GM19023 (cell line): ENCODE data around the gene TRIM33.

Source experiments
- ATAC-seq: cut with Tn5 transposase; IDR thresholded peaks from one replicate; pipeline ENCODE4 v1.9.1; 2021; ENCODE audit warnings: mild to moderate bottlenecking, moderate library complexity; ENCODE audit not compliant: unreplicated experiment

The TRIM33 gene

GRCh38 chr1:114511032-114511785 is at the start of gene TRIM33:
Gene TRIM33, minus strand, starts transcription at chr1:114511203. Its CDS starts 127 bp downstream, at chr1:114511076.
- ATAC-seq = peak; percentile 80

- ATAC-seq = peak; percentile 54
Measured at GRCh38 chr1:114559356-114559755, 48.4 kb upstream of the TRIM33 start.

DNA sequence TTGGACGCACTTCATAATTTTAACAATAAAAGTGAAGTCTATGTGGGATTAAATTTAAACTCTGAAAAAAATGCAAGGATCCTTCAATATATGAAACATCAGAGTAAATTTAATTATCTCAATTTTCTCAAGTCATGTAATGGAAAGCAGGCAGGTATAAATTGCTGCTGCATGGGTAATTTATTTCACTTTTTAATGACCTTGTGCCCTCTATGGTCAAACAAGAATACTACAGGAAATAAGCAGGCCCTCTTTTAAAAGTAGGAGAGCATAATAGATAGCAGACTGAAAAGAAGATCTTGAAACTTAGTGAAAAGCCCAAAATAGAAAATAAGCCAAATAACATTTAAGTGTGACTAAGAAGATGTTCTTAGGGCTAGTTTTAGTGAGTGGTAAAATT is 47.5 kb upstream of the TRIM33 start:
- ATAC-seq = no peak

- ATAC-seq = no peak
Measured at GRCh38 chr1:114554577-114554976, 43.6 kb upstream of the TRIM33 start.

GRCh38 chr1:114552106-114552639 is 41.2 kb upstream of the TRIM33 start:
- no peak for ATAC-seq

GRCh38 chr1:114551400-114551799 is 40.4 kb upstream of the TRIM33 start:
- no peak for ATAC-seq

DNA sequence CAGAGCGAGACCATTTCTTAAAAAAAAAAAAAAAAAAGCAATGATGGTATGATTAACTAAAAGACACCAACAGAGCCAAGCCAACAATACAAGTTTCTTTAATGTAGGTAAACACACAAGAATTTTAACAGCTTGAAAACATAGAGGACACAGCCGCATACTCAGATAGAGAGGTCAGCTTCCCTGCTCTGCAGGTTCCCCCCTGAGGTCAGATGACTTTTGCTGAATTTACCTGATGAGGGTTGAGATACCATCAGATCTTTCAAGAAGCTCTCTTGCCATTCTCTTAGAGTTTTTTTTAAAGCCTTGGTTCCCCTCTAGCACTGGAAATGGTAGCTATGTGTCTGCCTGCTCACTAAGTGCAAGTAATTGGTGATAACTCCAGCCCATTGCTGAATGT is 39.3 kb upstream of the TRIM33 start:
- no peak for ATAC-seq

DNA sequence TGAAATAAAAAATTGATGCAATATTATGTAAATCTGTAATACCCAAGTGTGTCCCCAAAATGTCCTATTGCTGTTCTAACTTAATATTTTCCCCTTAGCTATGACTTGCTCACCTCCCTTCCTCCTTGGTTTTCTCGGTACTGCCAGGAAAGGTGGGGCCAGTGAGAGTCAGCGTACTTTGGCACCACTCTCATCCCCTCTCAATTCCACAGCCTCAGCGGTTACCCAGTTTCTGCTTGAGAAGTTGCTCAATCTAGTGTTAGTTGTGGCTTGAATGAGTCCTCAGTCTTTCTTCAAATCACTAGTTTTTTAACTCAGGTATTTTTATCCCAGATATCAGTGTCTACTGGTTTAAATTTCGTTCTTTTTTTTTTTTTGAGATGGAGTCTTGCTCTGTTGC is 38.1 kb upstream of the TRIM33 start:
- no peak for ATAC-seq

GRCh38 chr1:114547076-114547475 is 36.1 kb upstream of the TRIM33 start:
- ATAC-seq = no peak

GRCh38 chr1:114545796-114546195 is 34.8 kb upstream of the TRIM33 start:
- ATAC-seq = no peak

- ATAC-seq = no peak
Measured at GRCh38 chr1:114545315-114545714, 34.3 kb upstream of the TRIM33 start.

DNA sequence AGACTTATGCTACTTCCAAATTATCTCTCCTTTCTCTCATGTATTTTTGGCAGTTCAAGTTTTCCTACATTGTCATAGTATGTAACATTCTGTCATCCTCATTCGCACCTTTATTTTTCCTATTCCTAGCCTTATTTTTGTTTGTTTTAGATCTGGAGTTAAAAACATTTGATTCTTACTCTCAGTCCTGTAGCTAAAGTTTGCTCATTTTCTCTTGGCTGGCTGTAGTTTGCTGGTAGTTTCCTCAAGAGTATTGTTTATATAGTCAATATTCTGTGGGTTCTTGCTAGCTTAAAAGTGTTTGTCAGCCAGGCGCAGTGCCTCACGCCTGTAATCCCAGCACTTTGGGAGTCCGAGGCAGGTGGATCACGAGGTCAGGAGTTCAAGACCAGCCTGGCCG is 29.8 kb upstream of the TRIM33 start:
- ATAC-seq = no peak

GRCh38 chr1:114540272-114540671 is 29.3 kb upstream of the TRIM33 start:
- ATAC-seq = no peak

GRCh38 chr1:114536043-114536442 is 25.0 kb upstream of the TRIM33 start:
- no peak for ATAC-seq

GRCh38 chr1:114535401-114535800 is 24.4 kb upstream of the TRIM33 start:
- no peak for ATAC-seq

DNA sequence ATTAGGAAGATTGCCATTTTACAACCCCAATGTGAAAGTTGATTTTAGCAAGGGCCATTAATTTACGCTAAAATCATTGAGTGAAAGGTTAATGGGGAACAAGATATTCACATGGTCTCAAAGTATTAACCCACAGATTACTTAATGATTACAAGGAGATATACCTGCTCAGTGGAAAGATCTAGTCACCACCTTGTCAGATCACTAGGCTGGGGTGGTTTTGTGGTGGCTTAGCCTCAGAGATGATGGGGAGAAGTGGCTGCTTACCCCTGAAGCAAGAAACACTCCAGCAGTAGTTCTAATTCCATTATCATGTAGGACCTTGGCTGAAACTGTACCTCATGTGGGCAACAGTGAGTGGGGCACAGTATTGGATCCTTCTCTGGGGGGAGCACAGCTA is 20.1 kb upstream of the TRIM33 start:
- no peak for ATAC-seq

DNA sequence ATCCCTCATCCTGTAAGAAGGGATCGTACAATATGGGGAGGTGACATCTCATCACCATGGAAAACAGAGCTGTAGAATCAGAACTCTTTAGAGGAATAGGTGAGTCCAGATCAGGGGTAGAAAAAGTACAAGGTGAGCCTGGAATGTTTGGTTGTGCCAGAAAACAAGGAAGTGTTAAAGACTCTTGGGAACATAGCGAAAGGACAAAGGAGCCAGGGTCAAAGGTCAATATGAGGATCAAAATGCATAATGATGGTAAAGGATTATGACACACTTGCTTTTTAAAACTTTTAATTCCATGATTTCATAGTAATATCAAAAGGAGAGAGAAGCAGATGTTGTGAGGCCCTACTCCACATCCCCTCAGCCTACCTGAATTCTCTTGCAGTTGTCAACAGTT is 19.2 kb upstream of the TRIM33 start:
- ATAC-seq = no peak

DNA sequence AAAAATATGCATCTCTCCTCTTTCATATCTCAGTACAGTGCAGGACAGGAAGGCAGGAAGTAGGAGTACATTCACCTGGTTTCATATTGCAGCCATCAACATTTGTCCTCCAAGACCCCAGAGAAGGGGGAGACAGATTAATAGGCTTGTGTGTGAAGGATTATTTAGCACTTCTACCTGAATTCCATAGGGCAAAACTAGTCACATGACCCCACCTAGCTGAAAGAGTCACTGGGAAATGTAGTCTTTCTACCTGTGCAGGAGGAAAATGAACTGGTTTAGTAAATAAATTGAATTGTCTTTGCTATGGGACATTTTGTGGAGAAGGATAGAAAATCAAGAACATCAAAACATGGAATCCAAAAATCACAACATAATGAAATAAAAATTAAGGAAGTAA is 13.9 kb upstream of the TRIM33 start:
- no peak for ATAC-seq

GRCh38 chr1:114522264-114522575 is 11.2 kb upstream of the TRIM33 start:
- no peak for ATAC-seq

- ATAC-seq = no peak
Measured at GRCh38 chr1:114521396-114522263, 10.6 kb upstream of the TRIM33 start.

- no peak for ATAC-seq
Measured at GRCh38 chr1:114517348-114517747, 6.3 kb upstream of the TRIM33 start.
